NCI-H2107 (cell line): Measurements from ENCODE around the gene TSPAN16.
A peak's percentile ranks its signal among the peaks of the same experiment; 100 is the strongest.

Experiments used
- DNase-seq: peaks from one replicate; lab custom pipeline; 2025; lab: John Stamatoyannopoulos, UW

TSPAN16 gene

GRCh38 chr19:11269408-11269807, 26.6 kb upstream of the TSPAN16 start:
- DNase-seq: no peak

- no peak for DNase-seq
Measured at GRCh38 chr19:11273296-11273695, 22.7 kb upstream of the TSPAN16 start.

GRCh38 chr19:11273989-11274388, 22.0 kb upstream of the TSPAN16 start:
- DNase-seq: no peak

GRCh38 chr19:11274533-11275086, 21.4 kb upstream of the TSPAN16 start:
- no peak for DNase-seq

GRCh38 chr19:11278670-11279069, 17.3 kb upstream of the TSPAN16 start:
- DNase-seq: no peak

- no peak for DNase-seq
Measured at GRCh38 chr19:11279505-11280236, 16.3 kb upstream of the TSPAN16 start.

GRCh38 chr19:11281356-11282049, 14.5 kb upstream of the TSPAN16 start:
- DNase-seq: no peak

- DNase-seq: no peak
Measured at GRCh38 chr19:11284515-11284914, 11.4 kb upstream of the TSPAN16 start.

GRCh38 chr19:11286312-11286974, 9.5 kb upstream of the TSPAN16 start:
- no peak for DNase-seq

GRCh38 chr19:11288349-11288748, 7.6 kb upstream of the TSPAN16 start:
- DNase-seq: no peak

GRCh38 chr19:11290256-11290655, 5.7 kb upstream of the TSPAN16 start:
- DNase-seq: no peak

- no peak for DNase-seq
Measured at GRCh38 chr19:11291415-11291814, 4.5 kb upstream of the TSPAN16 start.

- no peak for DNase-seq
Measured at GRCh38 chr19:11291991-11292390, 4.0 kb upstream of the TSPAN16 start.

GRCh38 chr19:11293433-11294389, 2.2 kb upstream of the TSPAN16 start:
- DNase-seq: peak; percentile 36

- DNase-seq: no peak
Measured at GRCh38 chr19:11295180-11295579, 780 bp upstream of the TSPAN16 start.

- no peak for DNase-seq
Measured at GRCh38 chr19:11296264-11296663, 304 bp downstream of the TSPAN16 start.

- DNase-seq: no peak
Measured at GRCh38 chr19:11299946-11300810, 4.2 kb downstream of the TSPAN16 start.

- DNase-seq: no peak
Measured at GRCh38 chr19:11300811-11301120, 4.8 kb downstream of the TSPAN16 start.

GRCh38 chr19:11304936-11305335, 9.0 kb downstream of the TSPAN16 start:
- DNase-seq: no peak

GRCh38 chr19:11306337-11306736, 10.4 kb downstream of the TSPAN16 start:
- DNase-seq: no peak
